DMS79 (cell line): Measurements from ENCODE around the gene TTC21A.

Experiments used
- DNase-seq: peaks from one replicate; lab custom pipeline; 2025; lab: John Stamatoyannopoulos, UW

Gene TTC21A

DNA sequence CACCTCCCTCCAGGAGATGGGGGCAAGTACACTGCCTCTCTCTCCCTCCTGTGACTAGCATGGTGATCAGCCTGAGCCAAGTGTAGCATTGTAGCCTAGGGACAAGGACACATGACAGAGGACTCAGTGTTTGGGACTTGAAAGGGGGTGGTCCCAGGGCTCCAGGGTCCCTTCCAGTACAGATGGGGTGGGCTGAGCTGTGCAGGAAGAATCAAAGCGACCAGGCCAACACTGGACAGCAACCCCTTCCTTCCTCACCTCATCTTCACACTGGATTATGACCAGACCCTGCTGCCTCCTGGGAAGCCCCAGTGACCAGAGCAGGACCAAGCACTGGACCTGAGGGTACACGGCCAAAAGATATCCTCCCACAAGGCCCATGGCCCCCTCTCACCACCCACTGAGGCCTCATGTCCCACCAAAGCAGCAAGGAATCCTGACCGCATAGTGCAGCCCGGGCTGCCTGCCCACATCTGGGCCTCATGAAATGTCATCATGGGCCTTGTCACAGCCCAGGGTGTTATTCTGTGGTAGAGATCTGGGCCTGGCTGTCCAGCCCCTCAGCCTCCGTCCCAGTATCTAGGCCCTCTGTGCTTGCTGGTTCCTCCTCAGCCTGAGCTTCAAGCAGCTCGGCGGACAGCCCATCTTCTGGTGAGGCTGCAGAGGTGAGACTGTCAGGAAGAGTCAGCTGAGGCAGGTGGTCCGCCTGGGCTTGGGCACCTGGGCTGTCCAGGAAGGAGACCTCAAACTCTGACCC lies 9.6 kb upstream of the TTC21A start:
- DNase-seq: no peak

DNA sequence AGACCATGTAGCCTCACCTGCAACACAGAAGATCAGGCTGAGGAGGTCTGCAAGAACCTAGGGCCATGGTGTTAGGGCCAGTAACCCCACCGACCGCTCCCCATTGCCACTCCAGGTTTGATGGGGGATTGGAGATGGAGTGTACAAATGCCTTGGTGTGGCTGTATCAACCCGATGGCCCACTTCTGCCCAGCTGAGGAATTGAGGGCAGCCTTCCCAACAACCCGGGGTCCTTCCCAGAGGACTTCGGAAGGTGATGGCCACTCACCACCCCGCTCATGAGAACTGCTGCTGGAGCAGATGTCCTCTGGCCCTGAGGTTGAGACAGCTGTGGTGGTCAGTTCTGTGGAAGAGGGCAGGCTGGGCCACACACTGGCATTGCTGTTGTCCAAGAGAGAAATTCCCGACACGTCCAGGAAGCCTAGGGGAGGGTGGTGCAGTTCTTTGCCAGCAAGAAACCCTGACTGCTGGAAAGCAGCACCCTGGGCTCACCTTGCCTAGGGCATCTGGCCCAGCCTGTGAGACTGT lies 8.9 kb upstream of the TTC21A start:
- no peak for DNase-seq

DNA sequence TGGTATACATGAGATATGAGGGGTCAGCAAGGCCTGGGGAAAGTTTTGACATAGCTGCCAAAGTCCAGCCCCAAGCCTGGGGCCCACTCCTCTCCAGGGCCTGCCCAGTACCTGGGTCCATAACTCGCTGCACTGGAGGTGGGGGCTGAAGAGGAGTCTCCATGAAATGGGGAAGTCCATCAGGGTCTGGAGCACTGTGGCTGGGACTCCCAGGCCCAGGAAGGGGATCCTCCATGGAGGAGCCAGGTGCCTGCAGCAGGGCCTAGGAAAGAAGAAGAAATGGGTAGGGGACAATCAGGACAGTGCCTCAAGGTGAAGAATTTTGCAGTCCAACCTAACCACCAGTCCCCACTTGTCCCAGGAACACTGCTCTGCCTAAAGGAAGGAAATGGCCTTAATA lies 8.2 kb upstream of the TTC21A start:
- no peak for DNase-seq

DNA sequence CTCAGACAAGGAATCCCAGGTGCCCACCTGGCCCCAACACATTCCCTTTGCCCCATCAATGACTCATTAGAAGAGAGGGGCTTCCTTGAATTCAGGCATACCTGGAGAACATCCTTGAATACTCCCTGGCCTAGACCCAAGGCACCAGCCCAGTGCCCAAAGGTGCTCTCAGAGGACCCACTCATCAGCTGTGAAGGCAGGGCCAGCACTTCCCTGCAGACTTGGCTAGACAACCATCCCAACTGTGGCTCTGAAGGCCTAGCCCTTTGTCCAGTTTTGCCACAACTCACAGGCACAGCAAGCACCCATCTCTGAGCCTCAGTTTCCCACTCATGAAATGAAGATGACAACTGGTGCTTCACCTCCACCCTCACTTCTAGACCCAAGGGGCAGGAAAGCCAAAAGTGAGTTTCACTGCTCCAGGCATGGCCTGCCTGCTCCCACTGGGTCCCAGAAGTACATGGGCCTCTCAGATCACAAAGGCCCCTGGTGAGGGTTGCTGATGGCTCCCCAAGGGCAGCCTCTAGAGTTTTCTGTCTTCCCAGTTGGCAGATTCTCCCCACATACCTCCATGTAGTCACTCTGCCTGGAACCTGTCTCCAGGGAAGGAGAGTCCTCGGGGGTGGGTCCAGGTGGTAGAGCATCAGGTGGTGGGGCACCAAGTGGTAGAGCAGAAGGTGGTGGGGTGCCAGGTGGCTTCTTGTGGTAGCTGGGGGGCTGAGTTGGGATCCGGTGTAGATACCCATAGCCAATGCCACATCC lies 7.6 kb upstream of the TTC21A start:
- DNase-seq: no peak

DNA sequence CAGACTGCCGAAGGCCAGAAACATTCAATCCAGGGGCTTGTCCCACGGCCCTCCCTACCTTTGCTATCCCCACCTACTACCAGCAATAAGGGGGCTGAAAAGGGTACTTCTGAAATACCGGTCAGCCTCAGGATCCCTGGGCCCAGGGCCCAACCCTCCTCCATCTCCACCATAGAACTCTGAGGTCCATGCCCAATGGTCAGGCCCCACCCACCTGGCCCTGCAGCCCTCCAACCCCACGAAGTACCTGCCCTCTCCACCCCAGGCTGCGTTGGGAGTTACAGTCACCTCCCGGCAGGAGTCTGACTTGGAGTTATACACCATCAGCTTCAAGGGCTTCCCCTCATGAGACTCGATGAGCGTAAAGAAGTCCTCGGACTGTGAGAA lies 7.0 kb upstream of the TTC21A start:
- DNase-seq: no peak

DNA sequence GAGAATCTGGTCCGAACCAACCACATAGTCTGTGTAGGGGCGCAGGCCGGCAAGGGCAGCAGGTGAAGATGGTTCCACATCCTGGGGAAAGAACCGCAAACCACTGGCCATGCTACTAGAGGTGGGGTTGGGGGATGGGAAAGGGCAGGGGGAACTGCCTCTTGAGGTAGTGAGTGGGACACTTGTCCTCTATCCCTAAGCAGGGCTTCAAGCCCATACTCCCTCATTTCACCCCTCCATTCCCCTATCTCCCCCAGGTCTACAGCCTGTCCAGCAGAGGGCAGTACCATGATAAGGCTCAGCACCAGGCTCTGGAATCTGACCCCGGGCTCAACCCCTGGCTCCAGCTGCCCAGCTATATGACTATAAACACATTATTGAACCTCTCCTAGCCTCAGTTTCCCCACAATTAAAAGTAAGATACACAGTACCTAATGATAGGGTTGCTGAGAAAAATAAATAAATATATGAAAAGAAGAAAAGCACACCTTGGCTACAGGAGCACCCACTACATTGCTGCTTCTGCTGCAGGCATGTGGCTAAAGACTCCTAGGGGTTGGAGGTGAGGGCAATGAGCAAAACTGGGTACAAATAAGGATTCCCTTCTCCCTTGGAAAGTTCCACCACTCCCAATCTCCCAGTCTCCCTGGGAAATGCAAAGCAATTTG lies 6.3 kb upstream of the TTC21A start:
- peak; percentile 3 for DNase-seq

DNA sequence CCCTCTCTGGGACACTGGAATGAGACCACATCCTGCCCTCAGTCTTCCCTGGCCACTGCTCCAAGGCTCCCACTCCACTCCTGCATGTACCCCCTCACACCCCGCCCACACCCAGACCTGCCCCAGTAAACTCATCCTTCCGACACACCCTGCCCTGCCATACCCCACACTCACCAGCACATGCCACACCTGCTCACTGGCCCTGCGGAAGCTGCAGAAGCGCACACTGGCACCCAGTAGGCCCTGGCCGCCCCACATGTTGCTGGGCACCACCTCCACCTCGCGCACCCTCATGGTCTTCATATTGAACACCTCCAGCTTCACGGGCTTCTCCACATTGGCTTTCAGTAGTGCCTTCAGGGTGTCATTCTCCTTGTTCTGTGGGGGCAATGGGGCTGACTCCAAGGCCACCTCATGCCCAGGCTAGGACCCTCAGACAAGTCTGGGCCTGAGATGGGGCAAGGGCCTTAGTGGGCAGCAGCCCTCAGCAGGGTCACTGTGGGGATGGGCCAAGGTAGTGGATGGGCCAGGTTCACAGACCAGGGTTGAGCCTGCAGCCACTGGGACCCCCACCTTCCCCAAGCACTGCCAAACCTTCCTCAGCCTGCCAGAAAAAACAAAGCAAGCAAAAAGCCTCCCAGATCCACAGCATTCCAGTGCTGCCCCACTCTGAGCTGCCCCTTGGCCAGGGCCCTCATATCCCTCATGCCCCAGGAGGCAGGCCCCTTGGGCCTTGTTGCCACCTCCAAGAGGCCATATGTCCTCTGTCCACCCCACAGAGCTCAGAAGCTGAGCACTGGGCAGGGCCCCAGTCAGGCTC lies 4.8 kb upstream of the TTC21A start:
- DNase-seq: no peak

DNA sequence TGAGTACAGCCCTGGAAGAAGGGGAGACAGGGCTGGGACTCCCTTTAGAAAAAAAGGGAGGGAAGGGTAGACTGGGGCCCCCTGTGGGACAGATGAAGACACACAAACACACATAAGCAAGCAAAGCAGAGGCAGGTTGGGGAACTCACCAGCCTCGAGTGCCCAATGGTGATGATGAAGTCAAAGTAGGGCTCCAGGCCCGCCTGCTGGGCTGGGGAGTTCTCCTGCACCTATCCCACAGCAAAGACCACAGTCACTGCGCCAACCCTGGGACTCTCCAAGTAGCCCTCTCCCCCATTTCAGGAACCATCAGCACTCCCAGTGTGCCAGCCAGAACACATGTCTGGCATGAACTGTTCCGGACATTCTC lies 4.2 kb upstream of the TTC21A start:
- DNase-seq: no peak

DNA sequence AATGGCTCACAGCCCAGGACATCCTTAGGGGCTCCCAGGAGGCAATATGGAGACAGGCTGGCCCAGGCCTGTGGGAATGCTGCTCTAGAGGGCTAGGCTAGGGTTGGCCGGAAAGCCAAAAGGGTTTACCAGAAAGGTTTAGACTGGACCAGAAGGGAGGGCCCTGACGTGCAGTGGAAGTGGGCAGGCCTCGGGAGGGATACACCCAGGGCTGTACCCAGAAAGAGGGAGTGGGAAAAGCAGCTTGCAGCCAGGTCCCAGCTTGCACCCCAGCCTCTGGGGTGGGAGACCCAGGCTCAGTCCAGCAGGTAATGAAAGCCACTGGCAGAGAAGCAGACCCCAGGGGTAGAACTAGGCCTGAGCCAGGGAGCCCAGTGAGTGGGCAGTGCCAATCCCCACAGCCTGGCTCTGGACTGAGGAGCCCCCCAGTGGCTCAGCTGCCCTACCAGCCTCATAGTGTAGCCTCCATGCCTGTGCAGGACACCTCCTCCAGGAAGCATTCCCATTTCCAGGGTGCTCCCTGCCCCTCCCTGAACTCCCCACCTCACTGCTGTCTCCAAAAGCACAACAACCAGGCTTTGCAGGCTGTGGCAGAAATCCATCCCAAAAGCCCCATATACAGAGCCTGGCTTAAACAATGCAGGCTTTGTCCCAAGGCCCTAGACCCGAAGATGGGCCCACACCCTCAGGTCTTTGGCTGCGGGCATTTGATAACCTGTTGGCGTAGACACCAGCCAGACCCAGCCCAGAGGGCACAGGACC lies 3.5 kb upstream of the TTC21A start:
- DNase-seq: no peak

DNA sequence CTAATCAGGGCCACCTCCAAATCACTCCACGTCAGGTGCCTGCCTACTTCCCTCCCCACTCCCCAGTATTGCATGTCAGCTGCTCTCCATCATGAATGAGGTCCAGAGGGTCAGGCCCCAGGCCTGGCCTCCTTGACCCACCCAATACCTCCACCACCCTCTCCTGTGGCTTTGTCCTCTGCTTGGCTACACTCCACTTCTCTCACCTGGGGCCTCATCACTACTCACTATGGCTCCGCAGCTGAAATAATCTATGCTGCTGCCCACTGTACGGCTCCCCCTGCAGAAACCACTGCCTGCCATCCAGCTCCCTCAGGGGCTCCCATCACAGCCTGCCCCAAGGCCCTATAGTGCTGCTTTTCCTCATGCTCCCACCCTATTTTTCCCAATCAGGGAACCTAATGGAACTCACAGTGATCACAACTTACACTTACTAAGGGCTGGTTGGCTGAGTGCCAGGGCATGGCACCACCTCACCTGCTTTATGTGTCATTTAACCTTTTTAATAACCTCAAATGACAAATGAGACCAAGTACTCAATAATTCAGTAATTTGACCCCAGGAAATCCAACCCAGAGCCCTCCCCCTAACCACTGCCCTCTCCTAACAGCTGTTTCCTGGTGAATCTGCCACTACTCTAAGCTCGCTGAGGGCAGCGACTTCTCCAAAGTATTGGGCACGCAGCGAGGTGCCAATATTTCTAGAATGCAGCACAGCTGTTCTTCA lies 2.4 kb upstream of the TTC21A start:
- DNase-seq: no peak

DNA sequence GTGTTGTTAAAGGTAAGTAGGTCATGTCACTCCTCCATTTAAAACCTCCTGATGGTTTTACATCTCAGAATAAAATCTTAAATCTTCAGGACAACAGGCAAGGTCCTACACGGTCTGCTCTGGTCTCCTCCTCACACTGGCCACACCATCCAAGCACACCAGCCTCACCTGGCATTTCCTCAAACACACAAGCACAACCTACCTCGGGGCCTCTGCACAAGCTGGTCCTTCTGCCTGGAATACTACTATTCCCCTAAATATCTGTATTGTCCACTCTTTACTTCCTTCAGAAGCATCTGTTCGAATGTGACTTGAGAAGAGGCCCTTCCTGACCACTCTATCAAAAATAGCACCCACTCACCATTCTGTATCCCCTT lies 1.8 kb upstream of the TTC21A start:
- no peak for DNase-seq

DNA sequence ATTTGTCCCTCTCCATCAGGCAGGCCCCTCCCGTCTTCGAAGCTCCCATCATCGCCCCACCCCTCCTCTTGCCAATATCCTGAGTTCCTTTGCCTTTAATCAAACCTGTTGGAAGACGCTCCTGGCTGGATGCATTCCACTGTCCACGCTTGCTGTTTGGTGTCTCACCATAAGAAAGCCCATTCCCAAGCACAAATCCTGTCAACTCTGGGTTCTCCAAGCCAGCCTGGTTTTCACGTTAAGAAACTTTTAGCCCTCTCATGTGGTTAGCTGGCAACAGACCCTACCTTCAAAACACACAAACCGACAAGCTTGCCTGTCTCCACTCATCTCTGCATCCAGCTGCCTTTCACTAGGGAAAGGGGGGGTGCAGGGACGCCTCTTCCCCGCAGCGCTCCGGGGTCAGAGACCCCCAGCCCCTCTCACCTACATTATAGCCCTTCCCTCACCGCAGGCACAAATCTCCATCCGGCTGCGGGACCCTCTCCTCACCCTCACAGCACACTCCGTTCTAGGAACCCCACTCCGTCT lies 1.1 kb upstream of the TTC21A start:
- no peak for DNase-seq

DNA sequence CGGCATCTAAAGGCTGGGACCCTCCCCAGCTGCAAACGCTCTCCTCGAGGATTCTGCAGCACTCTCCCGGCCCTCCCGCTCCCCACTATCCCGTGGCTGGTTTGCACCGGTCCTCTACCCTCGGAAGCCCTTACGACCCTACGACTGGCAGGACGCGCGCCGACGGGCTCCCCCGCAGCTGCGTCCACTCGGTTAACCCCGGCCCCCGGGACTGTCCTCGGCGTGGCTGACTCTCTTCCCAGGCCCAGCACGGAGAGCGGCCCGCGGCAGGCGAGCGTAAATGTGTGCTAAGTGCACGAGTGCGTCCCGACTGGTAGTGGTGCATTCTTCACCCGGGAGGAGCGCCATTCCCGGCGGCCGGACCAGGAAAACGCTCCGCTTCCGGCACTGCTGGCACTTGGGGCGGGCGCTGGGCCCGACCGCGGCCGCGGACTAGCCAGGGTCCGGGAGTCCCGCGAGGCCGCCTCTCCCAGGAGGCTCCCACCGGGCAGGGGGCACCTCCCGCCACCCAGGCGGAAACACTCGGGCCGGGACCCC lies 561 bp upstream of the TTC21A start:
- no peak for DNase-seq

DNA sequence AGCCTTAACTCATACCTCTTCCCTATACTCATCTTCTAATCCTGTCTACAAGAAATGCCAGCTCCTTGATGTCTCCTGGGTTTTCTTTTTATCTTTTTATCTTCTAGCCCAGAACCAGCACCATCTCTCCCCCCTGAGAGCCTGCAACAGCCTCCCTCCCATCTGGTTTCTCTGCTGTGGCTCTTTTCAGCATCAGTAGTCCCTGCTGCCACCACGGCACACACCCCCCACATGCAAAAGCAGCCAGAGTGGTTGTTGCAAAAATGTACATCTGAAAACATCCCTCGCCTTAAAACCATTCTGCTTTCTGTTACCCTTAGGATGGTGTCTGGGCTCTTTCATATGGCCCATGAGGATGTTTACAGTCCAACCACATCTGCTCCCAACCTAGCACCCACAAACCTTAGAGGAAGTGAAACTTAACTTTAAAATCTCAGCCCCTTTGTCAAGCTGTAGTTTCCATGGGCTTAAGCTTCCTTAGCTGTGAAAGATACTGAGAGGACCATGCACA lies 775 bp downstream of the TTC21A start:
- no peak for DNase-seq

DNA sequence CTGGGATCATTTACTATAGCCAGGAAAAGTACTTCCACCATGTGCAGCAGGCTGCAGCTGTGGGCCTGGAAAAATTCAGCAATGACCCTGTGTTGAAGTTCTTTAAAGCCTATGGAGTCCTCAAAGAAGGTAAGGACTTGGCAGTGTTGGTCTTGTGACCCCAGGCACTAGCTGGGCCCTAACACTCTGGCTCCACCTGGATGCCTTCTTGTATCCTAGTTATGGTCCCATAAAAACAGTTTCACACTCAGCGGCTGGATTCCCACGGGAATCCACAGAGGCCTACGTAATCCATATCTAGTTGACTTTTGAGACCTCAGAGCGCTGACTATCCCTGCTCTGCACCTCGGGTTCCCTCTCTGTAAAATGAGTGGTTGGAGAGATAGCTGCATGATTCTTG lies 1.6 kb downstream of the TTC21A start:
- no peak for DNase-seq

DNA sequence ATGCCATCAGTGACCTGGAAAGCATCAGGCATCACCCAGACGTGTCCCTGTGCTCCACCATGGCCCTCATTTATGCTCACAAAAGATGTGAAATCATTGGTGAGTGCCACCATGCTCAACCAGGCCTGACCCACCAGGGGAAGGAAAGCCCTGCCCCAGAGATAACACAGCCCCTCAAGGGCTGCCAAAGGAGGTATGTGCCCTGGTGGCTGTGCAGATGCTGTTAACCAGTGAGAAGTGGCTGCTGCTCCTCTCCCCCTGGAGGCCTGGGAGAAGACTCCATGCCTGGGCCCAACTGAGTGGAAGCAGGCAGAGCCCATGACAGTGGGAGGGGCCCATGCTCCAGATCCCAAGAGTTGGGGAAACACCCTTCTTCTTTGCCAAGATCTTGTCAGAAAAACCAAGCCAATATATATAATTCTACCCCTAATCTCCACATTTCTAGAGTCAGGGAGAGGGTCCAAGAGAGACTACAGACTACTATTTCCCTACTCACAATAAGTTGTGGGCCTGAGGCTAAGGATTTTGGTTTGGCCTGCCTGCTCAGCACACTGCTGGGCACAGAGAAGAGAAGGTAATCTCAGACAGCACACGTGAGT lies 2.7 kb downstream of the TTC21A start:
- DNase-seq: no peak

DNA sequence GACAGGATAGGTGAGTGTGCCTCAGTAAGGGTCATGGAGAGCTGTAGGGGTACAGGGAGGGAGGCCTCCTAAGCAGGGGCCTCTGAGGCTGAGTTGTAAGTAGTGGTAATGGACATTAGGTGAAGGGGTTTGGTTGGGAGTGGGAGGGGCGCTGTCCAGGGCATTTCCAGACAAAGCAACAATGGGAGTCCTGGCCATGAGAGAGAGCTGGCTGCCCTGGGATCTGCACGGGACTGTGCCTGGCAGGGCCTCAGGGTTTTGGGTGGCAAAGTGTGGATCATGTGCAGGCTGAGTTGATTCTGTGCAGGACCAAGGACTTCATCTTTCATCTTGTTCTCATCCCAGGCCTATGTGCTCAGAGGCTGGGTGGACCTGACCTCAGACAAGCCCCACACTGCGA lies 4.6 kb downstream of the TTC21A start:
- no peak for DNase-seq

DNA sequence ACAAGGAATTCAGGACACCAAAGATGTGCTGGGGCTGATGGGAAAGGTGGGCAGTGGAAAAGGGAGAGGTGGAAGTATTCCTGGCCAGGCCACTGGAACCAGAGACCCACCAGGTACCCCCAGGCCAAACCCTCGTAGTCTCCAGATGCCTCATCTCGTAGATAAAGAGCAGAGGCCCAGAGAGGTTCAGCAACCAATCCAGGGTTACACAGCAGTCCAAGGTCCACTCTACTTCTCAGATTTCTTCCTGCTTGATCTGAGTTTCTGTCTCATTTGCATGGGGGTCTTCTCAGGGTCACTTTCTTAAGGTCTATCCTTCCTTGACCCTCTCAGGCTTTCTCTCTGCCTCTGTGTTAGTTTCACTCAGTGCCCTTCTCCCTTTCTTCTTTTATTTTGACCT lies 5.1 kb downstream of the TTC21A start:
- DNase-seq: no peak

DNA sequence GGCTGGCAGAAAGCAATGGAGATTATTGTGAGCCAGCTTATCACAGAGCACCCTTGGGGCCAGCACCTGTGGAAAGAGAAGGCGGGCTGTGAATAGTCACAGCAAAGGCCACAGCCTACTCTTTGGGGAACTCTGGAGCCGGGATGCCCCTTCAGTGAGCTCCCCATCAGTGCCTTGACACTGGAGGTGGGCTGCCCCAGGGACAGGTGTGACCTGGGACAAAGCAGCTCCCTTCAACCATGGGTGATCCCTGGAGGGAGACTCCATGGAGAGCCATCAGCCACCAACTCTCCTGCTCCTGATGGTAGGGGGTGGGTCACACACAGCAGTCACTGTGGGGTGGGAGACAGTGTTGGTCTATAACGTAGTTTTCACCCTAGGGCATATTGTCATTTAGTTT lies 5.8 kb downstream of the TTC21A start:
- DNase-seq: no peak

DNA sequence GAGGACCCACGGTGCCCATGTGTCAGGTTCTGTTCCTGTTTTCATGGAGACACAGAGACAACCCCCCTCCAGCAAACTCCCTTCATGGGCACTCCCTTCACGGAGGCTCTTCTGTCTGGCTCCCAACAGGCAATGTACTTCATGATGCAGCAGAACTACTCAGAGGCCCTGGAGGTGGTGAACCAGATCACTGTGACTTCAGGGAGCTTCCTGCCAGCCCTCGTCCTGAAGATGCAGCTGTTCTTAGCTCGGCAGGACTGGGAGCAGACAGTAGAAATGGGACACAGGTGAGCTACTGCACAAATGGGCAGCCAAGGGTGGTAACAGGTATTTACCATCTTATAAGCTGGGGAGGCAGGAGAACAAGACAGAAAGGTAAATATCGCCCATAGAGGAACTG lies 7.0 kb downstream of the TTC21A start:
- DNase-seq: no peak
